Activated T-helper 1 cell treated with anti-CD3 and anti-CD28 coated beads, Interleukin-2, amount 50 U/mL, for 16 hours (primary cell): ENCODE measurements around the gene CELF4.

Experiments
- DNase-seq, 2 donors: peaks; one replicate each; pipeline ENCODE4 v3.0.0-alpha.2; 2020; ENCODE audit warnings: low read depth in 1 of 2, low spot score in 1 of 2

The CELF4 gene

DNA sequence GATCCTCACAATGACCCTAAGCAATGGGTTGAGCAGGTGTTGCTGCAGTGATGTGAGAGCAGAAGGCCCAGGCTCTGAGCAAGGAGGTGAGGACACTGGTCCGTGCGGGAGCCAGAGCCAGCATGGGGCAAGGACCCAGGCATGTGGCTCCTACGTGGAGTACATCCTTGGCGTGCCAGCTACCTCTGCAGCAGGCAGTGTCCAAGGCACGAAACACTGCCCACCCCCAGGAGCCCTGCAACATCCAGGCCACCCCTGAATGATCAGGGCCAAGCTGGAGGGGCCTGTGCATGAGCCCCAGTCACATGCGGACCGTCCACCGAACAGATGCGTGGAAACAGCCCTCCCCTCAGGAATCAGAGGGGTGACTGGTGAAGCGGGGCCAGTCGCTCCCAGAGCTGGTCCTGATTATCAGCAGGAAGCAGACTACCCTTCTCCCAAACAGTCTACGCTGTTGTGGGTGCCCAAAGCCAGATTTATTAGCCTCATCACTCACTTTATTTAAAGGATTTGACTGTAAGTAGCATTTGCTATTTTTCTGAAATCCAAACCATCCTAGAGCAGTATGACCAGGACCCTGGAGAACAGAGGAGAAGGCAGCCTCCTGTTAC is 16.8 kb downstream of the CELF4 start:
- DNase-seq = no peak

- DNase-seq = no peak
These were observed 18.3 kb downstream of the CELF4 start for GRCh38 chr18:37547196-37547827.

DNA sequence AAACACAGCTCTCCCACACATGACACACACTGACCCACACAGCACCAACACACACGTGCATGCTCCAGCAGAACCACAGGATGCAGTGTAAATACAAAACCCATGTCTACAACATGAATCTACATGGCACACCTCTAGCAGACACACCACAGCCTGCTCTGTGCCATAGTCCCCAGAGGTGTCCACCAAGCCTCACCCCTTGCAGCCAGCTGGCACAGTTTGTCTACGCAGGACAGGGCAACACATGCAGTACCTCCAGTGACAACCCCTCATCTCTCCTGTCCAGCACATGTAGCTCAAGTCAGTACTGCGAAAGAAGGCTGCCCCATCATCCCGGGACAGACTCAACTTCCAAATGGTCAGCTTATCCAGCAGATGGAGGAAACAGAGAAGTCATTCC is 18.9 kb downstream of the CELF4 start:
- DNase-seq = no peak

GRCh38 chr18:37546272-37546537 is 19.4 kb downstream of the CELF4 start:
- DNase-seq = no peak

- no peak for DNase-seq
These were observed 19.9 kb downstream of the CELF4 start for GRCh38 chr18:37545461-37546271.

- DNase-seq = no peak
These were observed 20.9 kb downstream of the CELF4 start for GRCh38 chr18:37544713-37545112.

DNA sequence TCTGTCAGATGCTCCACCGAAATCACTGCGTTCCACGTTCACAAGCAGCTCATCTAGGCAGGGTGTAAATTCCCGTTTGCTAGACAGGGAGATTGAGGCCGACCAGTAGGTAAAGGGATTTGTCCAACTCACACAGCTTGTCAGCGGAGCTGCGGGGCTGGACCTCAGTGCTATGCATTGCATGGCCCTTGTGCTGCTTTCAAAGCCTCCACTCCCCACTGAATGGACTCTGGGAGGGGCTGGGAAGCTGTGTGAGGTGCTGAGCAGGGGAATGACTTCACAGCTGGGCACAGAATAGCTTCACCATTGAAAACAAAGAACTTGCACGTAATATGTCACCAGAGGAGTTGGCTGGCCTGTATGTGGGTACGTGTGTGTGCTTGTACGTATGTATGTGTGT is 21.4 kb downstream of the CELF4 start:
- no peak for DNase-seq

GRCh38 chr18:37543321-37543720 is 22.3 kb downstream of the CELF4 start:
- no peak for DNase-seq

- DNase-seq = no peak
These were observed 24.1 kb downstream of the CELF4 start for GRCh38 chr18:37541517-37541916.

DNA sequence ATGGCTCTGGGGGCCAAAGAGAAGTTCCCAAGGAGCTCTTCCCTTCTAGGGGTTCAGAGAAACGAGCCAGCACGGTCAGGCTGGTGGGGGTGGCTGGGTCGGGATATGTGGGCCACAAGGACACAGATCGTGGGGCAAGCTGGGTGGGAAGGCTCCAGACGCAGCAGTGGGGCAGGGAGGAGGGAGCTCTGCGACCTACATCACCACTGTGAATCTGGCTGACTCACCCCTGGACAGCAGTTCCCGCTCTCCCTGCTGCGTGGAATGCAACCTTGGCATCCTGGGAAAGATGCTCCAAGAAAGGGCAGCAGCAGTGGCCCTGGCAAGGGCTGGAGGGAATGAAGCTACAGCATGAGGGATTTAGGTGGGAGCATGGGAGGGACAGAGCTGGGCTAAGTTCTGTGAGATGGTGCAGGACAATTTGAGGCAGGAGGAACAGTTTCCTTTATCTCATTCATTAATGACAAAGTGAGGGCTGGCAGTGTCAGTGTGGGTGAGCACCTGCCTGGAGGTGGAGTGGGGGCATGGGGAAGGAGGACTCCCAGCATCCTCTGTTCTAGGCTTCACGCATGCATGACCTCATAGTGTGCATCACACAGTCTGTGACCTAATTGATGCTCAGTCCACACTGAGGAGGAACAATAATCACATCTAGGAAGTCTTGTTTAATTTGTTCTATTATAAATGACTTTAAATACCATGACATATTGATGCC is 25.0 kb downstream of the CELF4 start:
- DNase-seq = no peak

DNA sequence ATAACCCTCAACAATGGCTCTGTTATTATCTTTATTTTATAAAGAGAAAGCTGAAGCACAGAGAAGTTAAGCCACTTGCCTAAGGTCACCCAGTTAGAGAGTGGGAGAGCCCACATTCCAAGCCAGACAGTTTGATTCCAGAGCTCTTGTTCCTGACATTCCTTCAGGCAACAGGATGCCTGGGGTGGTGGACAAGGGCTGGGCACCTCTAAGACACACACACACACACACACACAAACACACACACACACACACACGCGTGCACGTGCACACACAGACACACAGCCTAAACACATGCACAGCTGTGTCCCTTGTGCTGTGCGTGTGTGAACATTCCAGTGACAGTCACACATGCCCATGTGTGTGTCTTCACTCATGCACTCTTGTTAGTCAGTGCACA is 26.4 kb downstream of the CELF4 start:
- DNase-seq = no peak

DNA sequence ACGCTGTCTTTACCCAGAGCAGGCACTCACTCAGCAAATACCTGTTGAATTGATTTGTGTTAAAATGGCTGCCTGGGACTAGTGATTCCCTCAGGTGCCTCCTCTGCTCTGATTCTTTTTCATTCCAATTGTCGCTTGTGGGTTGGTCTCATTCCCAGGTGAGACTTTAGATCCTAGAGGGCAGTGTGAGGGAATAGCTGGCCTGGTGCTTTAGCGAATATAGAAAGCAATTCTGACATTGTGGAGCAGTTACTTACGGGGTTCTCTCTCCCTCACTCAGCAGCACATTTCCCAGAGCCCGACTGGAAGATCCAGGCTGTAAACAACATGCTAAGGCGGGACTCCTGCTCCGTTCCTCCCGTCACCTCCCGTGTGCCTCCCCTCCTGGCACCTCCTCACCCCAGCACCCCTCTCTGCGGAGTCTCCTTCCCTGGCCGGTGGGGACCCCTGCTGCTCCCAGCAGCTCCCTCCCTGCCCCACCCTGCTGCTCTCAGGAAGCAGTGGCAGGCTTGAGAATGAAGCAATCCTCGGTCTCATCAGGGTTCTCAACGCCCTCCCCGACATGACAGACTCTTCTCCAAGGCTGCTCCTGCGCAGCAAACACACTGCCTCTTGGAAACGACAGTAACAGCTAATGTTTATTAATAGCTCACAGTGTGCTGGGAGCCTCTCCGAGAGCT is 26.9 kb downstream of the CELF4 start:
- no peak for DNase-seq

DNA sequence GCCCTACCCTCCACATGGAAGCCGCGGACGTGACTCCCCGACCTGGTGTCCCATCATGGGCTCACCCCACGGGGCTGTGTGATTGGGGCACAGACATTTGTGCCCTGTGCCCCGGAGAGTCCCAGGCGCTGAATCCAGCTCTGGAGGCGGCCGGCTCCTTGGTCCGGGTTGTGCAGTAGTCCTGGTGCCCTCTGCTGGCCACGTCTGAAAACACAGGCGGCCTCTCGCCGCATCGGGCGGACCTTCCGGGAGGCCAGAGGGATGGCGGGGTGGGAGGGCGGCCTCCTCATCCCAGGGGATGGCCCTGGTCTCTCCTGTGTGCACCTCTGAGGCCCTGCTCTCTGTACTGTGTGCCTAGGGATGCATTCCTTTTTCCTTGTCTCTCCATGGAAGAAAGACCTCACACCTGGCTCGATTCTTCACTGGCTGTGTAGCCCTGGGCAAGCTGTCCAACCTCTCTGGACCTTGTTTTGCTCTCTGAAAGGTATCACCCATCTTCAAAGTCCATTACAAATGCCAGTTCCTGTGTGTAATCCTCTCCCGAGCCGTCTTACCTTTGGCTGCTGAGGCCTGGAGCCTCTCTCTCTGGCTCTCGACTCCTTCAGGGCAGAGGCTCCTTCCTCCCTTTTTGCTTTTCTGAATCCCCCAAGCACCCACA is 27.6 kb downstream of the CELF4 start:
- no peak for DNase-seq

- DNase-seq = no peak
These were observed 28.9 kb downstream of the CELF4 start for GRCh38 chr18:37536656-37537055.

DNA sequence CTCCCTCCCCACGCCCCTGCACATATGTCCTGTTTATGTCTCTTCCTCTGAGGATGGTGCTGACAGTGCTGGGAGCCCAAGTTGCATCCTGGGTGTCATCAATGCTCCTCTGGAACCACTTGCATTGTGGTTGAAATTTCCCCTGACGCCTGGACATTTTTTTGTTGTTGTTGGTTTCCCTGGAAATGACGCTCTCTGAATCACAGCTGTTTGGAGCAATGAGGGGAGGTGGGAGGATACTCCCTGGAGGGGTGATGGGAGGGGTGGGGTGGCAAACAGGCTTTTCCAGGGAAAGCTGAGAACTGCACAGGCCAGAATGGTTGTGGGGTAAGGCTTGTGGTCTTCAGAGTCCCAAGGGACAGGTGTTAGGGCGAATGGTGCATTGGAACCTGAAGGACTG is 29.6 kb downstream of the CELF4 start:
- DNase-seq = no peak

DNA sequence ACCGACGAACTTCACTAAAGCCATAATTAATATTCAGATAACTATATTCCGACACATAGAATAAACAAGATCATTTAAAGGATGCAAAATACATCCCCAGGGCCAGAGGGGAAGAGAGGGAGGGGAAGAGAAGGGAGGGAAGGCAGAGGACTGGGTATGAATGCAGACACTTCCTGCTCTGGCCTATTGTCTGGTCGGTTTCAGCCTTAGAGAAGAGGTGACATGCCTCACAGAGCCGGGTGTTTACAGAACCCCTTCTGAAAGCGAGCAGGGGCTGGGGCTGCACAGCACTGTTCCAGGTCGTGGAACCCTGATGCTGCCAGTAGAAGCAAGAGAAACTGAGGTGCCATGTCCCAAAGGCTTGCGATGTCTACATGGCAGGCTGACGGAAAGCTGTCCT is 31.0 kb downstream of the CELF4 start:
- DNase-seq = no peak

DNA sequence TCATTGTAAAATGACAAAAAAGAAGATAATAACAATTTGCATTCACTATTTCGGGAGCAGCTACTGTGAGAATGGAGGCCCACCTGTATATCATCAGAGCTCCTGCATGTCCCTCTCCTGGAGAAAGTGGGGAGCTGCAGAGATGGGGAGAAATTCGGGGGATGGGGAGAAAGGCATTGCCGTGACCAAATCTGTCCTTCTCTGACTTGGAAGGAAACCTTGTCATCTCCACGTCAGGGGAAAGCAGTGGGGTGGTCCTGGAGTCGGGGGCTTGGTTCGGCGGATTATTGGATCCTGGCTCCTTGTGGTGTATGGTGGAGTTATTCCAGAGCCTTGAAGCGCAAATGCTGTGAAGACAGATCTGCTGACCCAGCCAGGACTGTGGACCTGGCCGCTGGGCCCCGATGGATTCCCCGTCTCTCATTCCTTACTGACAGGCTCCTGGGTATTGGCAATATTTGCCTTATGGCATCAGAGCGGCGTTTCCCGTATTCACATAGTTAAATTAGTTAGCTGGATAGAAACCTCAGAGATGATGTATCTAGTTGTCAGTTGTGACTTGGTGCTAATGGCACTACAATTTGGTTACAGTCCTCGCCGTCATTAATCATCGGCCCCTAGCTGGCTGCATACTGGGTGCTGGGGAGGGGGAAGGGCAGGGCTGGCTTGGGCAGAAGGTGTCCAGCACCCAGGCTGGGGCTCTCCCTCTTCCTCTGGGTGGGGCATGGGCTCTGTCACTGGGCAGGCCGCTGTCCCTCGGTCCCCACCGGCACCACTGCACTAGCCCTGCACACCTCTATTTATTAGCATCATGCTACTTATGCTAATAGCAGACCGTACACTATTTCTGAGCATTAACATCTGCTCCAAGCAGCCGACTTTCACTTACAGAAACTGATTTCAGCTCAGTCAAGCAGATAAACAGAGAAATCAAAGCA is 31.7 kb downstream of the CELF4 start:
- DNase-seq = no peak

- no peak for DNase-seq
These were observed 32.7 kb downstream of the CELF4 start for GRCh38 chr18:37532917-37533316.

- no peak for DNase-seq
These were observed 35.7 kb downstream of the CELF4 start for GRCh38 chr18:37529863-37530262.

- no peak for DNase-seq
These were observed 36.3 kb downstream of the CELF4 start for GRCh38 chr18:37529296-37529695.
